Measurements from ENCODE around the gene CERKL. TPM values are rescaled to one million over a fixed set of nuclear protein-coding genes. Genes with fewer than 3 reads are reported as not detected.

Gene CERKL
- total and polyA plus RNA-seq, 2 experiments from 2014 or later = 1.9 to 2.3 TPM

DNA sequence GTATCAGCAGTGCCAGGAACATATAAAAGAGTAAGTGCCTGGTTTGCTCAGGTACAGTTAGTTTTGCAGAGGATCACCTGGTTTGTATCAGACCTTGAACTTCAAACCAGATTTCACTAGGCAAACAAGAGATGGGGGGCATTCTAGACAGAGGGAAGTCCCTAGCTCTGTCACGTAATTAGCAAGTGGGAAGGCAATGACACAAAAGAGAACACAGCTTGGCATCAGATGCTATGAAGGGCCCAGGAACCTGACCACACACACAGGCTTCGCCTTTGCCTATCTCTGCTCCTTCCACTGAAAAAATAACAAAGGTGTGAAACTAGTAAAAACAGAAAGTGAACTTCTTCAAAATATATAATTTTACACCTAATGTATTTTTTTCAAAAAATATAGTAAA, 62.6 kb downstream of the CERKL start:
- no peaks in the 10 kb centered on the region for H3K27me3 ChIP-seq
- H2AFZ ChIP-seq = no peak overlapping the region
- H3K4me3 ChIP-seq = no peak overlapping the region
- no peak for TF ChIP-seq EZH2phosphoT487 (IDR thresholded peaks at IDR 0.05; ENCODE audit: low read depth, severe bottlenecking, unreplicated experiment)
- TF ChIP-seq, protein P1, sequence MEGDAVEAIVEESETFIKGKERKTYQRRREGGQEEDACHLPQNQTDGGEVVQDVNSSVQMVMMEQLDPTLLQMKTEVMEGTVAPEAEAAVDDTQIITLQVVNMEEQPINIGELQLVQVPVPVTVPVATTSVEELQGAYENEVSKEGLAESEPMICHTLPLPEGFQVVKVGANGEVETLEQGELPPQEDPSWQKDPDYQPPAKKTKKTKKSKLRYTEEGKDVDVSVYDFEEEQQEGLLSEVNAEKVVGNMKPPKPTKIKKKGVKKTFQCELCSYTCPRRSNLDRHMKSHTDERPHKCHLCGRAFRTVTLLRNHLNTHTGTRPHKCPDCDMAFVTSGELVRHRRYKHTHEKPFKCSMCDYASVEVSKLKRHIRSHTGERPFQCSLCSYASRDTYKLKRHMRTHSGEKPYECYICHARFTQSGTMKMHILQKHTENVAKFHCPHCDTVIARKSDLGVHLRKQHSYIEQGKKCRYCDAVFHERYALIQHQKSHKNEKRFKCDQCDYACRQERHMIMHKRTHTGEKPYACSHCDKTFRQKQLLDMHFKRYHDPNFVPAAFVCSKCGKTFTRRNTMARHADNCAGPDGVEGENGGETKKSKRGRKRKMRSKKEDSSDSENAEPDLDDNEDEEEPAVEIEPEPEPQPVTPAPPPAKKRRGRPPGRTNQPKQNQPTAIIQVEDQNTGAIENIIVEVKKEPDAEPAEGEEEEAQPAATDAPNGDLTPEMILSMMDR (IDR thresholded peaks at IDR 0.05; ENCODE audit: poor library complexity) = no peak
- TF ChIP-seq EZH2 (IDR thresholded peaks at IDR 0.05; ENCODE audit: borderline replicate concordance) = no peak
- no peak overlapping the region for H3K4me2 ChIP-seq
- no peaks in the 10 kb centered on the region for H4K20me1 ChIP-seq (ENCODE audit: insufficient read depth, poor library complexity, severe bottlenecking)
- no peaks in the 10 kb centered on the region for H3K9me2 ChIP-seq (replicated peaks; ENCODE audit: insufficient read depth)
- H3K79me2 ChIP-seq = no peaks in the 10 kb centered on the region
- H3K9me3 ChIP-seq (ENCODE audit: low read depth) = no peaks in the 10 kb centered on the region
- 72% methylated on average over 2 of the region's 2 CpGs for WGBS (ENCODE audit: low lambda C conversion rate, missing lambda C conversion rate)
- no peak for DNase-seq (ENCODE audit: low spot score)
- no peaks in the 10 kb centered on the region for H3K4me1 ChIP-seq (ENCODE audit: insufficient read depth)
- H3K27ac ChIP-seq = no peak overlapping the region
- H3K36me3 ChIP-seq (replicated peaks; ENCODE audit: insufficient read depth, low read depth) = no peaks in the 10 kb centered on the region

DNA sequence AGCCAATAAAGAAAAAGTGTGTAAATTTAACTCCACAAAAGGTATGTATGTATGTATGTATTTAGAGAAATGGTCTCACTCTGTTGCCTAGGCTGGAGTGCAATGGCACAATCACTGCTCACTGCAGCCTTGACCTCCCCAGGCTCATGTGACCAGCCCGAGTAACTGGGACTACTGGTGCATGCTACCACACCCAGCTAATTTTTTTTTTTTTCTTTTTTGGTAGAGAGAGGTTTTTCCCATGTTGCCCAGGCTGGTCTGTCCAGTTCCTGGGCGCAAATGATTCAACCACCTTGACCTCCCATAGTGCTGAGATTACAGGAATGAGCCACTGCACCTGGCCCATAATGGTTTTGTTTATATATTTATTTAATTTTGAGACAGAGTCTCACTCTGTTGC, 67.1 kb downstream of the CERKL start:
- Histone ChIP-seq H3K4me3 (no peak overlapping the region), H4K20me1 (ENCODE audit: insufficient read depth, poor library complexity, severe bottlenecking) (no peaks in the 10 kb centered on the region), H3K4me2 (no peak overlapping the region), H3K9me3 (ENCODE audit: low read depth) (no peaks in the 10 kb centered on the region), H3K4me1 (ENCODE audit: insufficient read depth) (no peaks in the 10 kb centered on the region), H3K9me2 (replicated peaks; ENCODE audit: insufficient read depth) (no peaks in the 10 kb centered on the region), H2AFZ (no peak overlapping the region), H3K27ac (no peak overlapping the region), H3K79me2 (no peaks in the 10 kb centered on the region), H3K36me3 (replicated peaks; ENCODE audit: insufficient read depth, low read depth) (no peaks in the 10 kb centered on the region), H3K27me3 (no peaks in the 10 kb centered on the region)
- 92% methylated on average over 2 of the region's 2 CpGs for WGBS (ENCODE audit: low lambda C conversion rate, missing lambda C conversion rate)
- TF ChIP-seq, protein P1 (IDR thresholded peaks at IDR 0.05; ENCODE audit: poor library complexity) = no peak
- TF ChIP-seq EZH2phosphoT487 (IDR thresholded peaks at IDR 0.05; ENCODE audit: low read depth, severe bottlenecking, unreplicated experiment) (no peak), EZH2 (IDR thresholded peaks at IDR 0.05; ENCODE audit: borderline replicate concordance) (no peak)
- no peak for DNase-seq (ENCODE audit: low spot score)

DNA sequence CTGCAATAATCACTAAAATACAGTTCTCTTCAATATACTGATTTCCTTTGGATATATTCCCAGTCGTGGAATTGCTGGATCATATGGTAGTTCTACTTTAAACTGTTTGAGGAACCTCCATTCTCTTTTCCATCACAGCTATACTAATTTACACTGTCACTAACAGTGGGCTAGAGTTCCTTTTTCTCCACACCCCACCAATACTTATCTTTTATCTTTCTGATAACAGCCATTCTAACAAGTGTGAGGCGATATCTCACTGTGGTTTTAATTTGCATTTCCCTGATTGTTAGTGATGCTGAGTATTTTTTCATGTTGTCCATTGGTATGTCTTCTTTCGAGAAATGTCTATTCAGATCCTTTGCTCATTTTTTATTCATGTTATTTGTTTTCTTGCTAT, 68.4 kb downstream of the CERKL start:
- 86% methylated on average over 3 of the region's 3 CpGs for WGBS (ENCODE audit: low lambda C conversion rate, missing lambda C conversion rate)
- Histone ChIP-seq H3K27ac (no peak overlapping the region), H3K79me2 (no peaks in the 10 kb centered on the region), H2AFZ (no peak overlapping the region), H3K27me3 (no peaks in the 10 kb centered on the region), H3K4me2 (no peak overlapping the region), H3K36me3 (replicated peaks; ENCODE audit: insufficient read depth, low read depth) (no peaks in the 10 kb centered on the region), H3K9me2 (replicated peaks; ENCODE audit: insufficient read depth) (no peaks in the 10 kb centered on the region), H3K4me3 (no peak overlapping the region), H3K9me3 (ENCODE audit: low read depth) (no peaks in the 10 kb centered on the region), H4K20me1 (ENCODE audit: insufficient read depth, poor library complexity, severe bottlenecking) (no peaks in the 10 kb centered on the region), H3K4me1 (ENCODE audit: insufficient read depth) (no peaks in the 10 kb centered on the region)
- DNase-seq (ENCODE audit: low spot score) = no peak
- TF ChIP-seq EZH2 (IDR thresholded peaks at IDR 0.05; ENCODE audit: borderline replicate concordance) (no peak), EZH2phosphoT487 (IDR thresholded peaks at IDR 0.05; ENCODE audit: low read depth, severe bottlenecking, unreplicated experiment) (no peak)
- TF ChIP-seq, protein P1 (IDR thresholded peaks at IDR 0.05; ENCODE audit: poor library complexity) = no peak
